Central memory CD8-positive, alpha-beta T cell (primary cell): ENCODE results near the gene GRPR.

ENCODE experiments used
- ATAC-seq: fragments of 150-1000 bp; cut with Tn5 transposase; replicated peaks from 2 replicates; pipeline ENCODE4 v1.10.0; 2022; ENCODE audit warnings: mild to moderate bottlenecking, moderate FRiP score, moderate number of reproducible peaks; ENCODE audit not compliant: poor library complexity, severe bottlenecking; ENCODE audit errors: extremely low read depth
- DNase-seq, 2 donors: peaks; one replicate each; pipeline ENCODE4 v3.0.0; 2021; ENCODE audit warnings: low spot score in 2 of 2
- H3K27ac Mint-ChIP-seq: one replicate; pipeline ENCODE4 v1.8.0; 2022; ENCODE audit warnings: low read depth, mild to moderate bottlenecking, moderate library complexity, mixed read lengths
- H3K27me3 Mint-ChIP-seq: one replicate; pipeline ENCODE4 v1.8.0; 2022; ENCODE audit warnings: mixed read lengths
- H3K36me3 Mint-ChIP-seq: one replicate; pipeline ENCODE4 v1.8.0; 2022; ENCODE audit warnings: mild to moderate bottlenecking, moderate library complexity, mixed read lengths; ENCODE audit not compliant: insufficient read depth
- H3K4me1 Mint-ChIP-seq: one replicate; pipeline ENCODE4 v1.8.0; 2022; ENCODE audit warnings: mixed read lengths
- H3K4me3 Mint-ChIP-seq: one replicate; pipeline ENCODE4 v1.8.0; 2022; ENCODE audit warnings: mild to moderate bottlenecking, moderate library complexity, mixed read lengths
- H3K9me3 Mint-ChIP-seq: one replicate; pipeline ENCODE4 v1.8.0; 2022; ENCODE audit warnings: mixed read lengths

GRPR gene

GRCh38 chrX:16113978-16114565 lies 9.3 kb upstream of the GRPR start:
- H3K4me1 Mint-ChIP-seq, result no peaks in the 10 kb centered on the region
- no peaks in the 10 kb centered on the region for H3K27me3 Mint-ChIP-seq
- no peak overlapping the region for H3K27ac Mint-ChIP-seq
- H3K36me3 Mint-ChIP-seq, result peaks cover 2% of the 10 kb centered on the region
- DNase-seq (no peak), ATAC-seq (no peak)
- no peaks in the 10 kb centered on the region for H3K9me3 Mint-ChIP-seq
- no peak overlapping the region for H3K4me3 Mint-ChIP-seq

DNA sequence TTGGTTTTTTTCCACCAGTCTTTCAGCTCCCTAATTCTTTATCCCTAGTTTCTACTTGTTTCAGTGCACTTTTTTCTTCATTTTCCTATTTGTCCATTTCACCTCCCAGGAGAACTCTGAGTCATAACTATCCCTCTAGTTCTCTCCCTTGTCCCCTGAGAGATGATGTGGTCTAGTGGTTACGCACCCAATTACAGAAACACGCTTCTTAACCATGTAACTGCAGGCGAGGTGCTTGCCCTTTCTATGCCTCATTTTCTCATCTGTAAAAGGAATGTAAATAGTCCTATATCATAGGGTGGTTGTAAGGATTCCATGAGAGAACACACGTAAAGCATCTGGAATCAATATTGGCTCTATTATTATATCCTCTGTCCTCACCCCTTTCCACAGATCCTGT lies 8.8 kb upstream of the GRPR start:
- DNase-seq, result no peak
- no peaks in the 10 kb centered on the region for H3K27me3 Mint-ChIP-seq
- no peaks in the 10 kb centered on the region for H3K9me3 Mint-ChIP-seq
- no peak overlapping the region for H3K4me3 Mint-ChIP-seq
- no peak for ATAC-seq
- H3K36me3 Mint-ChIP-seq, result peaks cover 2% of the 10 kb centered on the region
- no peak overlapping the region for H3K27ac Mint-ChIP-seq
- no peaks in the 10 kb centered on the region for H3K4me1 Mint-ChIP-seq

- H3K27me3 Mint-ChIP-seq, result no peaks in the 10 kb centered on the region
- DNase-seq (no peak), ATAC-seq (no peak)
- H3K27ac Mint-ChIP-seq, result no peak overlapping the region
- no peak overlapping the region for H3K4me3 Mint-ChIP-seq
- H3K9me3 Mint-ChIP-seq, result no peaks in the 10 kb centered on the region
- peaks cover 1% of the 10 kb centered on the region for H3K36me3 Mint-ChIP-seq
- H3K4me1 Mint-ChIP-seq, result peaks cover 7% of the 10 kb centered on the region
These were observed 3.8 kb upstream of the GRPR start for GRCh38 chrX:16119353-16120220.

- no peaks in the 10 kb centered on the region for H3K9me3 Mint-ChIP-seq
- peaks cover 7% of the 10 kb centered on the region for H3K4me1 Mint-ChIP-seq
- no peak for ATAC-seq
- no peak for DNase-seq
- no peak overlapping the region for H3K27ac Mint-ChIP-seq
- no peak overlapping the region for H3K4me3 Mint-ChIP-seq
- H3K36me3 Mint-ChIP-seq, result no peaks in the 10 kb centered on the region
- no peaks in the 10 kb centered on the region for H3K27me3 Mint-ChIP-seq
These were observed 2.9 kb upstream of the GRPR start for GRCh38 chrX:16120431-16120830.

GRCh38 chrX:16124201-16124600 lies 836 bp downstream of the GRPR start:
- peaks cover 23% of the 10 kb centered on the region for H3K27me3 Mint-ChIP-seq
- H3K36me3 Mint-ChIP-seq, result no peaks in the 10 kb centered on the region
- H3K4me3 Mint-ChIP-seq, result no peak overlapping the region
- no peaks in the 10 kb centered on the region for H3K9me3 Mint-ChIP-seq
- H3K4me1 Mint-ChIP-seq, result peaks cover 7% of the 10 kb centered on the region
- no peak overlapping the region for H3K27ac Mint-ChIP-seq
- DNase-seq, result no peak
- no peak for ATAC-seq

DNA sequence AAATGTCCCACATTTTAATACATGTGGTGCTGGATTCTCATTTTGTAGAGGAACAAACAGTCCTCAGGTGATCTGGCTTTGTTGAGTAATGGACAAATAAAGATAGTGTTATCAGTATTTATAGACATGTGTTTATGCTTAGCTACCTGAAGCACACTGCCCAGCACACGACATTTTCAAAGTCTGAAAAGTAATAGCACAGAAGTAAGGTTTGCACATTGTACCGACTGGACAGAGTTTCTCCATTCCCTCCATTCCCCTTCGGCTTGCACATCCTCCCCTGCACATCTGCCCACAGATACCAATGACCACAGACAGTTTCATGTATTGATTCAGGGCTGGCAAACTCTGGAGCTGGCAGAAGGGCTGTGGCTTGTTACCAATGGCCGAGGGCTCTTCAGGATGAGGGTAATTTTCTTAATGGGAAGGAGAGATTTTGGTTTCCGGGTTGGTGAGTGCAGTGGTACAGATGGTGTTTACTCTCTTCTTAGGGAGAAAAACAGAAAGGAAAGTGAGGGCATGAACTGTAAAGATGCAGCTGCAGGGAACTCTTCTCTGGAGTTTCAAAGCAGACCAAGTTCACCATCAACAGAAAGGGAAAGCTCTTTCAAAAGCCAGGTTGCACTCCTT lies 2.3 kb downstream of the GRPR start:
- ATAC-seq (no peak), DNase-seq (no peak)
- H3K4me1 Mint-ChIP-seq, result no peaks in the 10 kb centered on the region
- no peaks in the 10 kb centered on the region for H3K36me3 Mint-ChIP-seq
- H3K4me3 Mint-ChIP-seq, result no peak overlapping the region
- peaks cover 34% of the 10 kb centered on the region for H3K27me3 Mint-ChIP-seq
- H3K27ac Mint-ChIP-seq, result no peak overlapping the region
- H3K9me3 Mint-ChIP-seq, result no peaks in the 10 kb centered on the region

- ATAC-seq (no peak), DNase-seq (no peak)
- Mint-ChIP-seq H3K27ac (no peak overlapping the region), H3K36me3 (no peaks in the 10 kb centered on the region), H3K4me1 (no peaks in the 10 kb centered on the region), H3K9me3 (no peaks in the 10 kb centered on the region), H3K4me3 (no peak overlapping the region), H3K27me3 (peaks cover 43% of the 10 kb centered on the region)
These were observed 7.3 kb downstream of the GRPR start for GRCh38 chrX:16130707-16131106.

- H3K4me3 Mint-ChIP-seq, result no peak overlapping the region
- H3K36me3 Mint-ChIP-seq, result no peaks in the 10 kb centered on the region
- peaks cover 14% of the 10 kb centered on the region for H3K27me3 Mint-ChIP-seq
- no peaks in the 10 kb centered on the region for H3K9me3 Mint-ChIP-seq
- DNase-seq (no peak), ATAC-seq (no peak)
- no peaks in the 10 kb centered on the region for H3K4me1 Mint-ChIP-seq
- H3K27ac Mint-ChIP-seq, result no peak overlapping the region
These were observed 11.6 kb downstream of the GRPR start for GRCh38 chrX:16134936-16135335.

- Mint-ChIP-seq H3K4me3 (no peak overlapping the region), H3K27me3 (peaks cover 9% of the 10 kb centered on the region), H3K4me1 (no peaks in the 10 kb centered on the region), H3K36me3 (no peaks in the 10 kb centered on the region), H3K27ac (no peak overlapping the region), H3K9me3 (no peaks in the 10 kb centered on the region)
- ATAC-seq (no peak), DNase-seq (no peak)
These were observed 12.7 kb downstream of the GRPR start for GRCh38 chrX:16136080-16136479.

DNA sequence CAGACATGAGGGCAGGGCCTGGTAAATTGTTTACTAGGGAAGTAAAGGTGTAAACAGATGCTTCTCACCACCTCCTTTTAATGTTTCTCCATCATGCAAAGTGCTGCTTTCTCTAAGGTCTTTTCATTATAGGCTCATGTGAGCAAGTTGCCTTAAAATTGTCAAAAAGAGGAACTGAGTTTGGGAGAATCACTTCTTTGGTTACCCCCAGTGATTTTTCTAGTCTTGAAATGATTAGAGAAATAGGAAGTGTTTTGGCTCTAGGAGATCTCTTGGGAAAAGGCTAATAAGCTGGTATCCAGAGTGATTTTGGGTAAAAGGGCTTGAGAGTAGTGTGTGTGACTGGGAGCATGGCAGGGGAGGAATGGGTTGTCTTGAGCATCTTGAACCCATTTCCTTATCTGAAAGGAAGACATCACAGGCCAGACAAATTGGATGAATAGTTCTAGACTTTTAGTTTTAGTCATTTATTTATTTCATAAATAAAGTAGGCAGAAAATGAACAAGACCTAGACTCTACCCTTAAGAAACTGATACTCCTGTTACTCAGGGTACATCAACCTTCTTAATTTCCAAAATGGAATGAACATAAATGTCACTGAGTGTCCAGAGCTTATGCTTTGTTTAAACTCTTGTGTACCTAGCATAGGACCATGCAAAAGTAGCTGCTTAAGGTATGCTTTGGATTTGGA lies 14.2 kb downstream of the GRPR start:
- Mint-ChIP-seq H3K4me1 (no peaks in the 10 kb centered on the region), H3K27me3 (peaks cover 4% of the 10 kb centered on the region), H3K9me3 (no peaks in the 10 kb centered on the region), H3K4me3 (no peak overlapping the region), H3K27ac (no peak overlapping the region), H3K36me3 (no peaks in the 10 kb centered on the region)
- ATAC-seq (no peak), DNase-seq (no peak)

- no peaks in the 10 kb centered on the region for H3K36me3 Mint-ChIP-seq
- DNase-seq (no peak), ATAC-seq (no peak)
- H3K27ac Mint-ChIP-seq, result no peak overlapping the region
- H3K9me3 Mint-ChIP-seq, result no peaks in the 10 kb centered on the region
- H3K4me1 Mint-ChIP-seq, result no peaks in the 10 kb centered on the region
- peaks cover 9% of the 10 kb centered on the region for H3K27me3 Mint-ChIP-seq
- no peak overlapping the region for H3K4me3 Mint-ChIP-seq
These were observed 14.7 kb downstream of the GRPR start for GRCh38 chrX:16138108-16138427.

- peaks cover 30% of the 10 kb centered on the region for H3K27me3 Mint-ChIP-seq
- ATAC-seq (no peak), DNase-seq (no peak)
- no peaks in the 10 kb centered on the region for H3K4me1 Mint-ChIP-seq
- no peaks in the 10 kb centered on the region for H3K9me3 Mint-ChIP-seq
- H3K36me3 Mint-ChIP-seq, result no peaks in the 10 kb centered on the region
- no peak overlapping the region for H3K4me3 Mint-ChIP-seq
- no peak overlapping the region for H3K27ac Mint-ChIP-seq
These were observed 17.1 kb downstream of the GRPR start for GRCh38 chrX:16140448-16140847.
